NCI-H1436 (cell line): ENCODE measurements around the gene SLC10A2.
"Not testable (repeated sequence)": the region's sequence is repeated elsewhere in the genome, so short reads cannot be mapped to it uniquely, and the experiment has no call there.

Experiments used
- DNase-seq: peaks from one replicate; lab custom pipeline; 2025; lab: John Stamatoyannopoulos, UW

SLC10A2 gene, protein sequence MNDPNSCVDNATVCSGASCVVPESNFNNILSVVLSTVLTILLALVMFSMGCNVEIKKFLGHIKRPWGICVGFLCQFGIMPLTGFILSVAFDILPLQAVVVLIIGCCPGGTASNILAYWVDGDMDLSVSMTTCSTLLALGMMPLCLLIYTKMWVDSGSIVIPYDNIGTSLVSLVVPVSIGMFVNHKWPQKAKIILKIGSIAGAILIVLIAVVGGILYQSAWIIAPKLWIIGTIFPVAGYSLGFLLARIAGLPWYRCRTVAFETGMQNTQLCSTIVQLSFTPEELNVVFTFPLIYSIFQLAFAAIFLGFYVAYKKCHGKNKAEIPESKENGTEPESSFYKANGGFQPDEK

DNA sequence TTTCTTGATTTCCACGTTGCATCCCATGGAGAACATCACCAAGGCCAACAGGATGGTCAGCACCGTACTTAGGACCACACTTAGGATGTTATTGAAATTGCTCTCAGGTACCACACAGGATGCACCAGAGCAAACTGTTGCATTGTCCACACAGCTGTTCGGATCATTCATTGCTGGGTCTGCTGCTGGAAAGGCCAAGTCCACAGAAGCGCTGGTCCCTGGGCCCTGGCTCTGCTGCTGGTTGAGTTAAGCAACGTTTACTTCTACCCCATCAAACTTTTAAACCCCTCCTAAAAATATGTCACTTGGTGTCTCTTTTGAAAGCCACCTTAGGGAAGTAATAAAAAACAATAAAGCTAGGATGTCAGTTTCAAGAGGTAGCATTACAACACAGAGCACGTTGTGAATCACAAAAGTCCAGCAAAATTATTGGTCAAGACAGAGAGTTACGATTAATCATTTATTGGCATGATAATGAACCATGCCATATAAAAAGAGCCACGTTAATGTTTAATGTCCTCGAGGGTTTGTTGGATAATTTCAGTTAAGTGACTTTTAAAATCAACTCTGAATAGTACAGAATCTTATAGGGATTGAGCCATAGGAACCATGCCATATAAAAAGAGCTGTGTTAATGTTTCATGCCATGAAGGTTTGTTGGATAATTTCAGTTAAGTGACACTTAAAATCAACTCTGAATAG is at the start of gene SLC10A2:
TSS of gene SLC10A2 (minus strand) at position 339 of the 702 bp plus-strand sequence. CDS start at position 171, 168 bp downstream.
- DNase-seq, result no peak

DNA sequence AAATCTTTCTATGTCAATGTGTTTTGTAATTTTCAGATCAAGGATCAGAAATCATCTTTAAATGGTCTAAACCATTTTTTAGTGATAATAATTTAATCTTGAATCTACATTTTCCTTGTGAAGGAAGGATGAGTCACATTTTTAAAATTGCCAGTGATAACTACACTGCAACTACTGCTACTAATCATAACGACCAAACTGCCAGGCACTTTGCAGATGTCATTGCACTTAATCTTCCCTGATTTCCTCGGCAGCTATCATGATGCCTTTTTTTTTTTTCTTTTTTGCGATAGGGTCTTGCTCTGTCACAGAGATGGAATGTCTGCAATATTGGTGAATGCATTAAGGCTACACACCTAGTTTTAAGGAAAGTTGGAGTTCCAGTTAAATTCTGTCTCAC is 41.4 kb upstream of the SLC10A2 start:
- no peak for DNase-seq

DNA sequence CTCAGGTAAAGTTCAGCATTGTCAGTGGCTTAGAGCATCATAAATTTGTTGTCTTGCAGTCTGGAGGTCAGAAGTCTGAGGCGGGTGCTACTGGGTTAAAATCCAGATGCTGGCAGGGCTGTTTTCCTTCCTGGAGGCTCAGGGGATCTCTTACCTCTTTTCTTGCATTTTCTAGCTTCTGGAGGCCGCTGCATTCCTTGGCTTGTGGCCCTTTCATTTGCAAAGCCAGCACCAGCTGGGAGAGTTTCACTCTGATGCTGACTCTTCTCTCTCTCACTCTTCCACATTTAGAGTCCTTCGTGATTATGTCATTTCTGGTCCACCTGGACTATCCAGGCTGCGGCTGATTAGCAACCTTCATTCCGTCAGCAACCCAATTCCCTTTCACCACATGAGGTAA is 38.1 kb upstream of the SLC10A2 start:
- no peak for DNase-seq

DNA sequence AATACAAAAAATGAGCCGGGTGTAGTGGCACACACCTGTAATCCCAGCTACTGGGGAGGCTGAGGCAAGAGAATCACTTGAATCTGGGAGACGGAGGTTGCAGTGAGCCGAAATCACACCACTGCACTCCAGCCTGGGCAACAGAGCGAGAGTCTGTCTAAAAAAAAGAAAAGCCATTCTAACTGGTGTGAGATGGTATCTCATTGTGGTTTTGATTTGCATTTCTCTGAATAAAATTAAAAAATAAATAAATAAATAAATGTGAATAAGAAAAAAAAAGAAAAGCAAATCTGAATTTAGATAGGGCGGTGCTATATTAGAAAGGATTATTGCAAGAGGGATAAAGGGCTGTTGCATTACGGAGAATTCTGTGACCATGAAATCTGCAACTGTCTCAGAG is 37.2 kb upstream of the SLC10A2 start:
- not testable (repeated sequence) for DNase-seq

DNA sequence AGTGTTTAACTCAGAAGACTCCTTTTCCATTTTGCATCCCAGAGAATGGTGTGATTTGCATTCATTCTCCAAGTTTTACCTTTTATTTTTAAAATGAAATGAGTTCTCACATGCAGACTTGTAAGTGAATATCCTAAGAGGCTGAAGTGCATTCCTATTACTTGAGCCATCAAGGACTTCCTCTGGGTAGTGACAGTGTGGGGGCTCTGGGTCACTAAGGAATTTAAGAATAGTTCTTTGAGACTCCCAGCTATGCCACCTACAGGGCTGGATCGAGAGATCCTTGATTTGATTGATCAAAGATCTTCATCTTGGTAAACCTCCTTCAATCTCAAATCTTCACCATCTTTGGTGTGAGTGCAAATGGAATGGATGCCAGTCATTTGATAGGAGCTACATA is 36.3 kb upstream of the SLC10A2 start:
- no peak for DNase-seq

DNA sequence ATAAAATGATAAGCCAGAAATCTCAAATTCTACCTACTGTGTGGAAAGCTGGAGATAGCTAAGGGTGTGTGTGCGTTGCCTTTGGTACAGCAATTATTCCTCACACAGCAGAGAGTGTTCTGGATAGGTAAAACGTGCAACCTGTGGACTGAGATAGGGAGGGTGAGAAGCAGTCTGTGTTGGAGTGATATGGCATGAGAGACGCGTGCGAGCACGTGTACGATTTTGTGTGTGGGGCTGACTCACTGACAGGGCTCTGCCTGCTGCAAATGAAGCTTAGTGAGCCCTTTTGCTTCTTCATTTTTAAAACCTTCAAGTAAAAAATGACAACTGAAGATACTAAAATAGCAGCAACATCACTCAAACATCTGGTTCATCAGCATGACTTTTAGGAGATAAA is 35.7 kb upstream of the SLC10A2 start:
- no peak for DNase-seq

DNA sequence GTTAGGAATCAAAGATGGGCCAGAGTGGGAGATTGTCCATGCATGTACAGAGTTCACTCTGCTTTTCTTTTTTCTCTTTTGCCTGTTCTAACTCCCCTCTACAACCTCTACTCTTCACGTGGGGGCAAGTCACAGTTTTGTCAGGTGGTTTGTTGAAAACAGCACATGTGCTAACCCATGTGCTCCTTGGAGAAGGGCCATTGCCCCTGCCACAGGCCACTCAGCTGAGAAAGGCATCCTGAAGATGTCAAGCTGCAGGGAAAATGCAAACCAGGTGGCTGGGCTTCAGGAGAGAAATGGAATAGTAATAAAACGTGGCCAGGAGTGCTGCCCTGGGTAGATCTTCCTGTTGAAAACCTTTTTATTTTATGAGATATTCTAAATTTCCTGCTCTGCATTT is 35.3 kb upstream of the SLC10A2 start:
- no peak for DNase-seq

DNA sequence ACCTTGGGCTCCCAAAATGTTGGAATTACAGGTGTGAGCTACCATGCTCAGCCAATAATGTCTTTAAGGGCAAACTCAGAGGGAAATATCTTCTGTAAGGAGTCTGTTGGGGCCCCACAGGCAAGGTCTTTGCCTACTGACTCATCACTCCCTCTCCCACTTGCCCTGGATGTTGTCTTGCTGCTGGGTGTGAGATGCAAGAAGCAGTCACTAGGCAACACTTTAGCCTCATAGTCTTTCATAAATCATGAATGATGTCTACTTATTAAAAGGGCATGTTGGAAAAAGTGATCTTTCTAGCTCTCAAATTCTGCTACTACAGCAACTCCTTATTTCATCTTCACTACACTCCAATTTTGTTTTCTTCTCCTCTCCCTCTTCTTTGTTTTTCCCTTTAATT is 34.6 kb upstream of the SLC10A2 start:
- DNase-seq, result no peak

DNA sequence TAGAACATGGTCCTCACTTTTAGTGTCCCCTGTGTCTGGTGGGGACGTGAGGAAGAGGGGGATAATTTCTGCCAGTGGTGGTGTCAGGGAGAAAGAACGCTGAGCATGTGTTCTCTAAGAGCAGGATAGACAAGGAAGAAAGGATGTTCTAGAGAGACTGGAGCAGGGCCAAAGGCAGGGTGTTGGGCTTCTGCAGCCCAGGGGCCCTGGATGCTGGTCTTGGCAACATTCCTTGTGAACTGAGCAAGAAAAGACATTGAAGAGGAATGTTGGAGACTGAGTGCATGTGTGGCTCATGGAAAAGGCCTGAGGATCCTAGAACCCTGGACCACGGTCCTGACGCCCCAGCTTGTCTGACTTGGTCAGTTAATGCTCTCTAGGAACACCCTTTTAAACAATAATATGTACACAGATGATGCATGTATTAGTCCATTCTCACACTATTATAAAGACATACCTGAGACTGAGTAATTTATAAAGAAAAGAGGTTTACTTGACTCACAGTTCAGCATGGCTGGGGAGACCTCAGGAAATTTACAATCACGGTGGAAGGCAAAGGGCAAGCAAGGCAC is 33.6 kb upstream of the SLC10A2 start:
- no peak for DNase-seq

DNA sequence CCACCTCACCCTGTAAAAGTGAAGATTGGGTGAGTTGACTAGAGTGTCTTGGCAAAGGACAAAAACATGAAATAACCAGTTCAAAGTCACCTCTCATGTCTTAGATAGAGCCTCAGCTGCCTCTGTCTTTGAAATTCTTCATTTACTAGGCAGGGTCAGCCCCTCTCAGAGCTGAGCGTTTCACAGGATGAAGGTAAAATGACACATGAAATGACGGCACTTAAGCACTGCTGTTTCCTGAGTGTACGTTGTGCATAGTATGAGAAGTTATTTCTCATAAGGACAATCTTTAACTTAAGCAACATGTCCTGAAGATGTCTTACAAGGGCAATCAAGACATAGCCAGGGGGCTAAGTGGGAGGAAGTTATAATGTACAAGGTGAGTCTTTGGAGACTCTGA is 32.3 kb upstream of the SLC10A2 start:
- no peak for DNase-seq

DNA sequence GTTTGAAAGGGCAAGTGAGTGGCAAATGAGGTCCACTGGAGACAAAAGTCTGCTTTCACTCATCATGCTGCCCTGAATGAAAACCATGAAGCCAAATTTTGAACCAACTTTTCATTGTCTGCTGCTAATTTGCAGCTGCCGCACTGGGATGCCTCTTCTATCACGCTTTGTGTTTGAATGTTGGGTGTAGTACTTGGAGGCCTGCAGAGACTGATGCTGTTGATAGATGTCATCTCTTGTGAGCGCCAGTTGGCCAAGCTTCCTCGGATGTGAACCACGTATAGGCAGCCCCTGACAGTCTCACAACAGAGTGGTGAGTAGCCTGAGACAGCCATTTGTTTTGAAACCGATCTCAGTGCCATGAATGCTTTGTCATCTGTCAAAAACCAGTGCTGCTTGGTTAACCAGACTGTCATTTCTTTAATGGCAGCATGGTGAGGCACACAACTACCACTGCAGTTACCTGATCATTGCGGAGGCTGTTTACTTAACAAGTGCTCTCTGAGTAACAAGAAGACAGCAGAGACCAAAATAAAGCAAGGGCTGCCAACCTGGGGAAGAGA is 31.2 kb upstream of the SLC10A2 start:
- no peak for DNase-seq

DNA sequence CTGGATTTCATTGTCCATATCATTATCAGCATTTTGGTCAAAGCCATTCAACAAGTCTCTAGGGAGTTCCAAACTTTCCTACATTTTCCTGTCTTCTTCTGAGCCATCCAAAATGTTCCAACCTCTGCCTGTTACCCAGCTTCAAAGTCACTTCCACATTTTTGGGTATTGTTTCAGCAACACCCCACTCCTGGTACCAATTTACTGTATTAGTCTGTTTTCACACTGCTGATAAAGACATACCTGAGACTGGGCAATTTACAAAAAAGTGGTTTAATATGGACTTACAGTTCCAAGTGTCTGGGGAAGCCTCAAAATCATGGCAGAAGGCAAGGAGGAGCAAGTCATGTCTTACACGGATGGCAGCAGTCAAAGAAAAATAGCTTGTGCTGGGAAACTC is 27.4 kb upstream of the SLC10A2 start:
- not testable (repeated sequence) for DNase-seq

DNA sequence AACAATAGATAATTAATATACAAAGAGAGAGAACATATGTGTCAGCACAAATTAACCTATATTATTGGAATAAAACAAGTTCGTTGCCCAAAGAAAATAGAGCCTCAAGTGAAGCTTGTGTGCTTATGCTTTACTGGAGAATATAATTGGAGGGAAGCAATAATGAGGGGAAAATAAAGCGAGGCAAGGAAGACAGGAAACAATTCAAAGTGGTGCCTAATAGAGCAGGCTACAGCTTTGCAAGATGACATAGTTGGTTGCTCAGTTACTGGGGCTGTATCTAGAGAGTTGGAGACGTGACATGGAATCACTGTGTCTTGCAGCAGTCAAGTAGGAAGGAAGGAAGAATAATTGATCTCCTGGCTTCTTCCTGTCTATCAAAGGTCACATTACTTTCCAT is 21.1 kb upstream of the SLC10A2 start:
- no peak for DNase-seq

DNA sequence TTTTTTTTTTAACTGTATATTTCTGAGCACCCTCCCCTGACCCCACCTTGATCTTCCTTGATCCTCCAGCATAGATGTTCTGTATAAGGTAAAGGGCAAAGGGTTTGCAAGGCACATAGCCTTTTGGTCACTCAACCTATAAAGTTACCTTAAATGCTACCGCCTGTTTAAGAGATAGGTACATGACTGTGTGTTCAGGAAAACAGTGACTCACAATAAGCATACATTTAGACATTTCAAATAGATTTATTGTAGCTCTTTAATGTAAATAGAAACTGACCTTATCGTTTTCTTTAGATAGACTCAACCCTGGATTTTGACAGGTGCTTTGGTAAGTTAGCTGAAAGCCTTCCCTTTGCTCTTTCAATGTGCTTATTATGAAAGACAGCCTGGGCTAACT is 15.2 kb upstream of the SLC10A2 start:
- no peak for DNase-seq

DNA sequence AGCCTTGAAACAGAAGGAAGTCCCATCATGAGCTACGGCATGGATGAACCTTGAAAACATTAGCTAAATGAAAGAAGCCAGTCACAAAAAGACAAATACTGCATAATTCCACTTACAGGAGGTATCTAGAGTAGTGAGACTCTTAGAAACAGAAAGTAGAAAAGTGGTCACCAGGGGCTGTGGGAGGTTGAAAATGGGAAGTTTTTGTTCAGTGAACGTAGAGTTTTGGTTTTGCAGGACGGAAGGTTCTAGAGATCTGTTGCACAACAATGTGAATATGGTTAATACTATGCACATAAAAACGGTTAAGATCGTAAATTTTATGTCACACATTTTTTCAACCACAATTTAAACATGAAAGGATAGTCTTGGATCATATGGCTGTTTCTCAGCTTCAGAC is 11.9 kb upstream of the SLC10A2 start:
- DNase-seq, result no peak

DNA sequence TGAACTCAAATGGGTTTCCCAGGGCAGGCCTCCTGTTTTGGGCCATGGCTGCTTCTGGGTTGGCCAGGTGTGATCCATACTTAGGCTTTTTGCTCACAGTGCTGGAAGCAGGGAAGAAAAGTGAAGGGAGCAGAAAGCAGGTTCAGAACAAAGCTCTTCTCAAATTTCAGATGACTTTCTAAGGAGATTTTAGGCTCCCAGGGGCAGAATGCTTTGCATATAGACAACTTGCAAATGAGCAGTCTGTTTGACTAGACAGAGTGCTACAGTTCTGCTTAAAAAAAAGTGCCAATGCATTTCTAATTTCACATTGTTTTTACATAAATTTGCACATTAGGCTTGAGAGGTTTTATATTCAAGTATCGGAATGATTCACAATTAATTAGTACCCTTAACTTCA is 2.6 kb upstream of the SLC10A2 start:
- no peak for DNase-seq

DNA sequence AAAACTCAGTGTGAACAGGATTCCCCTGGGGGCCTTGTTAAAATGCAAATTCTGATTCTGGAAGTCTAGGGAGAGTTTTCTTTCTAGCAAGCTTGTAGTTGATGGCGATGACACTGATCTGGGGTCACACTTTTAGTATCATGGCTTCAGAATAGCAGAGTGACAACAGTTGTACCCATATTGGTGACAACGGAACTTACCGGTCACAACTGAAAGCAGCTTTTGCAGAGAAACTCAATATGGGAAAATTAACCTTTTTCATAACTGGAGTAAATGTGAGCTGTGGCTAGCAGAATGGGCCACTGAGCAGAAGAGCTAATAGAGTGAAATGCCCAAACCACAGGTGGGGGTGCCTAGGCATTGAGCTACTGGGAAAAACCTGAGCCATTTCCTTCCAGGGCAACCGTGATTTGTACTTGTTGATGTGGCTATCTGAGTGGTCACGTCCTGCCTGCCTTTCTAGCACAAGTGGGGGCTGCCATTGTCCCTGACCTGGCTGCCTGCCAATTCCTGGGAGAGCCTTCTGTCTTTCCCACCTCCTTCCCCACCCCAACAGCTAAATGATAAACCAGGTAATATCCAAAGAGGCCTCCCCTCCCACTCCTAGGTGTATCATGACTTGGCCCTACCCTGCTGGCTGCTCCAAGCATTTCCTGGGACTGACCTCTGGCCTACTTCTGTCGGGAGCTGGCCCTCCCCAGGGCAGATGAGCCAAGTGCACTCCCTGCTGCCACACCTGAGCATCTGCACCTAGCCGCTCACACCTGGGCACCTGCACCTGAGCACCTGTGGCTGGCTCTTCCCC is 1.7 kb upstream of the SLC10A2 start:
- no peak for DNase-seq

DNA sequence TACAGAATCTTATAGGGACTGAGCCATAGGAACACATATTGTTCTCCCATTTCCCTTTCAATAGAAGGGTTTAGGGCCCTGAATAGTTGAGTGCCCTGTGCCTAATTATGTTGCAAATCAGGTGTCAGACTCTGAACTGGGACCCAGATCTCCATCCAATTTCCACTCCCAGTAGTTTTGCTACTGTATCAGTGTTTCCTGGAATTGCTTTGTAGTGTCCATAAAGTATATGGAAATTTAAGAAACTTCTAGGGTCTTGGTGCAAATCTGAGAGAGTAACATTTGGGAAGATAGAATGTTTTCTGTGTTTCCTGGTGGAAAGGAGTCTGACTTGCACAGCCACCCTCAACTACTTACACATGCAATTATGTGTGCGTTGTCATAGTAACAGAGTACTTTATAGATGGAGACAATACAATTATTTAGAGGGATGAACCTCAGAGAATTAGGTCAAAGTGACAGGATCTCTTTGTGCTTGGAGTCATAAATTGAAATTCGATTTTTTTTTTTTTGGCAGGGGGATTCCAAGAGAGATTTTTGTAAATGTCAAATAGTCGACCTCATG is 646 bp upstream of the SLC10A2 start:
- DNase-seq, result no peak

DNA sequence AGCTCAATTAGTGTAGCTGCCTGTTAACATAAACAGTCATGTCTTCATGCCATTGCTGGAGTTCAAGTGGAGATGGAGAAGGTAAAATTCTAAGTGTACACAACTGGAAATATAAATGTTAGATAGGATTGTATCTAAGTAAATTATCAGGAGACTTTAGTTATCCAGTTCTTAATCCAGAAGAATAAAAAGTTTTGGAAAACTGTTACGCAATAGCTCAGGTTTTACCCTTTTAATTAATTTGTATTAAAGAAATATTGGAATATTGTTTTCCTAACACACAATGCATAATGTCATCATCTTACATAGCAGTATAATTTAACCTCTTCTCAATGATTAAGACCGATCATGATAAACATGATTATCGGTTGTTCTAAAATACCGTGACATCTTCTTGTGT is 2.8 kb downstream of the SLC10A2 start:
- DNase-seq, result no peak

DNA sequence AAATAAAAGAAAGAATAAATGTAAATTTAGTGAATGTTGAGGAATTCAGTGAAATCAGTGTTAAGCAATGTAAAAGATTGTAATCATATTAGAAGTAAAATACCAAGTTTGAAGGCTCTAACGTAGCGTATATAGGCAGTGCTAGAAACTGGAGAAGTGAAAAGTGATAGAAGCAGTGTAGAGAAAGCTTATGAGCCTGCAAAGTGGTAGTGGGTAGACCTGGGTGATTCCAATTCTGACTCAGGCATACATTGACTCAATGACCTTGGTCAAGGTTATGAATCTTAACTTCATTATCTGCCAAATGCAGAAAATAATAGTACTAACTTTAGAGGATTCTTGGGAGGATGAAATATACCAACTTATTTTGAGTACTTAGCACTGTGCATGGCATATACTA is 4.1 kb downstream of the SLC10A2 start:
- no peak for DNase-seq

DNA sequence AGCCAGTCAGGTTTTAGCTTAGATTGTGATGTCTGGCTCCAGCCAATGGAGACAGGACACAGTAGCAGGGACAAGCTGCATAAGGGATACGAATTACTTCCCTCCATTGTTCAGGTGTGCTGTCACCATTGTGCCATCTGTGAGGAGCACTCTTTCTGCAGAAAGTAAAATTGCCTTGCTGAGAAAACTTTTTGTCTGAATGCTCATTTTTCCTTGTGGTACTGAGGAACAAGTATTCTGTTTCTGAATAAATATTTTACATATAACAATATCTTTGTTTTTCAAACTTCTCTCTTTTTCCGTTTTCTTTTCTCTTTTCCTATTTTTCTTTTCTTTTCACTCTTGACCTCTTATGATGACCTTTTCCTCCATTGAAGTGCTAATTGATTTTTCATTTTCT is 10.2 kb downstream of the SLC10A2 start:
- DNase-seq, result no peak

DNA sequence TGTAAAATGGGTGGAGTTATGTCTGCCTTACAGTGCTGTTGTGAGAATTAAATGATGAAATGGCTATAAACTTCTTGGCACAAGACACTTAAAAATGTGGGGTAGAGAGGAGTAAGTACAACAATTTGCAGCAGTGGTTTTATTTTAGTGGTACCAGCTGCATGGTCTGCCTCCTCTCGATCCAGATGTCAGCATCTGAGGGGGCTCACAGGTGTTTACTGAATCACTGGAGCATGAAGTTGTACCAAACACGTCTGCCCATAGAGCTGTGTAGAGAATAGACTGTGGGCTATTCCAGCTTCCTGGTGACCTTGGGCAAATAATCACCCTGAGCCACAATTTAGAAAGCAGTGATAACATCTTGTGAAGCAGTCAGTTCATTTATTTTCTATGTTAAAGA is 11.1 kb downstream of the SLC10A2 start:
- DNase-seq, result no peak
